K562 treated with DMSO at 1 percent for 48 hours (cell line): ENCODE measurements around the gene C20orf202. TPM values are rescaled to one million over a fixed set of nuclear protein-coding genes. Genes with fewer than 3 reads are reported as not detected.

Experiments used
- total RNA-seq: library from RNA; unstranded; fragments of 300-600 nt; gene quantifications from 2 replicates; pipeline ENCODE4 v1.2.3, GENCODE V29; 2022; ENCODE audit warnings: low replicate concordance; ENCODE audit errors: extremely low read depth

C20orf202 gene
- total RNA-seq: not detected in 2 replicates

DNA sequence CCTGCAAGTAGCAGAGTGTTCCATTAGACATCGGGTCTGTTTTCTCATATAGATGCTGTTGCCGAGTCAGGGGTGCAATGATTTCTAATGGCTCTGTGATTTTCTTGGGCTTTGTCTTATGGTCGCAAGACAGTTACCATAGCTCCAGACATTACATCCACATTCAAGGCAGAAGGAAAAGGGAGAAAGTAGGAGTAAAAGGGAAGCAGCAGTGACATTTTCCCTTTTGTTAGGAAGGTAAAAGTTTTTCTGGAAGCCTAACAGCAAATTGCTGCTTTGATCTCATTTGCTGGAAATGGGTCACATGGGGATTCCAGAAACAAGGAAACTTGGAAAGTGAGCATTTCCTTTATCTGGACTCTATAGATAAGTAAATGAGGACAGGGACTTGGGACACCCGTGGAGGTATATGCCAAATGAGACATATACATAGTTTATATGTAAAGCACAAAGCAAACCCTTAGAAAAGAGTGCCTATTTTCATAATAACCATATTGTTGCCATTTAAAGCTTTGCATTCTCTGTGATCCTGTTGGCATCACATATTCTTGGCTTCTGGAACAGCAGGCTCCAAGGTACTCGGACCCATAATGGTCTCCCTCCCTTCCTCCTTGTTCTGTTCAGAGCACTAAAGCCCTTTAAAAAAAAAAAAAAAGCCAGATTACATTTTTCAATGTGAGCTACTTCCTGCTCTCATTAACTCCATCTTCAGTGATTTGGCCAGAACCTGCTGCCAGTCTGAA, at the start of gene C20orf202:
TSS of gene C20orf202 (plus strand) at position 693 of the 743 bp plus-strand sequence. CDS start 132 bp downstream, outside the sequence.

DNA sequence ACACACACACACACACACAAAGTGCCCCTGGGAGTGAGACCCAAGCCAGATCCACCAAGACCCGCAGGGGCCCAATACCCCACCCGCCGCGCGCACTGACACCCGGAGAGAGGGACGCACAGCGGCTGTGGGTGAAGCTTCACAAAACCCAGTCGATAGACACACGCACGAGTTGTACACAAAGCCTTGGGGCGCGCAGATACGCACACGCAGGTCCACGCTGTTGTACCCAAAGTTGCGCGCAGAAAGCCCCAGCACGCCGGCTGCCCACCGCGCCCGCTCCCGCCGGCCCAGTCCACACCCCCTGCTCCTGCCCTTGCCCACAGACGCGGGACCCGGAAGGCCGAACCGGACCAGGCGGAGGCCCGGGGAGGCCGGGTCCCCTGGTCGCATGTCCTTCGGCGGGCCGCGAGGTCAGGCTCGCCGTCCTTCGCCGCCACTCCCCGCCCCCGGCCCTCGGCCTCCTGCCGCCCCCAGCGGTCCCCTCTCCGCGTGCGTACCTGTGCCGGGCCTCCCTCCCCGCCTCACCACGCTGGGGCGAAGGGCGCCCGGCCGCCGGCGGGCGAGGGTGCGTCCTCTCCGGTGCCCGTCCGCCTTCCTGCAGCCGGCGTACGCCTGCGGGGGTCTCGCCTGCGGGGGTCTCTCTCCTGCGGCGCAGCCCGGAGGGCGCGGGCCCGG, 18.5 kb upstream of the C20orf202 start, which contains the start of gene TMEM74B:
TSS of gene TMEM74B (minus strand) at position 344 of the 678 bp plus-strand sequence. CDS start 1,180 bp downstream, outside the sequence.

DNA sequence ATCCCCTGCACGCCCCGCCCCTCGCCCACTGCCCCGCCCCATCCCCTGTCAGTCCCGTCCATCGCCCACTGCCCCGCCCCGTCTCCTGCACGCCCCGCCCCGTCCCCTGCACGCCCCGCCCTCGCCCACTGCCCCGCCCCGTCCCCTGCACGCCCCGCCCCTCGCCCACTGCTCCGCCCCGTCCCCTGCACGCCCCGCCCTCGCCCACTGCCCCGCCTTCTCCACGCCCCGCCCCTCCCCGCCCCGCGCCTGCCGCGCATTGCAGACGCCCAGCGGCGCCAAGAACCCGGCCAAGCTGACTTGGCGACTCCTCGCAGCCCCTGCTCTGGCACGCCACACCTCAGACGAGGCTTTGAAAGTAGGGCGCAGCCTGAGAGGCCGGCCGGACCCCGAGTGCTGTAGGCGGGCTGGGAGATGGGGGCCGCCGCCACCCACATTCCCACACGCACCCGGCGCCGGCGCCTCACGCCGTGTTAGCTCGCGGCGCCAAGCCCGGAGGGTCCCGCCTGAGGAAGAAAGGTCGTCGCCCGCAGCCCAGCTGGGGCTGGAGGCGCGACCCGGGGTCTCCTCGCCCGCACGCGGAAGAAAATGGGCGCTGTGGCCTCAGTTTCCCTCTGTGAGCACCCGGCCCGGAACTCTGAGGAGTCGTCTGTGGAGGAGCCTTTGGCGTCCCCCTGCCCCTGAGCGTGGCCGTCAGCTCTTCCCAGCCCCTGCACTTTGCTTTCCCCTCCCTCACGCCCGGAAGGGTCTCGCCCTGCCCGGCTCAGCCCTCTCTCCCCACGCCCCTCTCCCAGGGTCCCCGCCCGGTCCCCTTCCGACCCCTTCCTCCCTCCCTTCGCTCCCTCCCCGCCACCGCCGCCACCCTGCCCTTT, 22.8 kb downstream of the C20orf202 start, which contains the start of gene RAD21L1:
TSS of gene RAD21L1 (plus strand) at position 262 of the 872 bp plus-strand sequence. CDS start 2,410 bp downstream, outside the sequence.

Other genes with a start within 250 kb of the C20orf202 start
- gene RSPO4, start 201.1 kb upstream of the C20orf202 start, total RNA-seq: not detected in 2 replicates
- gene PSMF1, start 84.9 kb upstream of the C20orf202 start, total RNA-seq: not detected in 2 replicates
- not detected in 2 replicates for gene TMEM74B, start 18.5 kb upstream of the C20orf202 start, total RNA-seq
- gene RAD21L1, start 22.6 kb downstream of the C20orf202 start, total RNA-seq: not detected in 2 replicates
- not detected in 2 replicates for gene SNPH, start 62.8 kb downstream of the C20orf202 start, total RNA-seq
- not detected in 2 replicates for gene SDCBP2, start 125.7 kb downstream of the C20orf202 start, total RNA-seq
- not detected in 2 replicates for gene FKBP1A, start 189.6 kb downstream of the C20orf202 start, total RNA-seq